HepG2 (cell line): ENCODE data around the gene SLC2A10. TPM values are rescaled to one million over a fixed set of nuclear protein-coding genes. Genes with fewer than 3 reads are reported as not detected.

ENCODE experiments used
- ATAD3A ChIP-seq: sonication (generic); formaldehyde crosslinking; IDR thresholded peaks from 2 replicates; pipeline ENCODE4 v1.4.0; 2020; ENCODE audit warnings: missing genetic modification reagents
- CBX2 ChIP-seq, 2 experiments: fragments of 200-600 bp in 1 of 2; sonication (generic); formaldehyde crosslinking in 1 of 2; IDR thresholded peaks; 2 replicates each; pipeline versions ENCODE4 v1.7.0 to v1.8.1; 2018 to 2022; ENCODE audit warnings: low read depth in 2 of 2, low read length in 1 of 2, mild to moderate bottlenecking in 1 of 2, missing genetic modification reagents in 1 of 2
- EEA1 ChIP-seq: sonication (generic); formaldehyde crosslinking; IDR thresholded peaks from 2 replicates; pipeline ENCODE4 v1.5.1; 2020; ENCODE audit warnings: mild to moderate bottlenecking, missing genetic modification reagents, borderline replicate concordance
- FOXK2 ChIP-seq: fragments of 450-650 bp; IDR thresholded peaks from 2 replicates; pipeline ENCODE4 v1.6.1; 2016
- GLI4 ChIP-seq: sonication (generic); formaldehyde crosslinking; IDR thresholded peaks from 2 replicates; pipeline ENCODE4 v1.5.1; 2020; ENCODE audit warnings: missing genetic modification reagents, mild to moderate bottlenecking, moderate library complexity, borderline replicate concordance
- HMG20B ChIP-seq: conservative IDR thresholded peaks from 2 replicates; pipeline ENCODE4 v1.6.1; 2016; ENCODE audit warnings: missing genetic modification reagents, missing compliant biosample characterization
- HOXA7 ChIP-seq: sonication (generic); formaldehyde crosslinking; IDR thresholded peaks from 2 replicates; pipeline ENCODE4 v1.8.1; 2022; ENCODE audit warnings: mild to moderate bottlenecking, missing genetic modification reagents, moderate library complexity
- KAT7 ChIP-seq: IDR thresholded peaks from 2 replicates; pipeline ENCODE4 v1.6.1; 2018; ENCODE audit warnings: borderline replicate concordance, missing compliant biosample characterization
- KDM5B ChIP-seq: sonication (generic); formaldehyde crosslinking; IDR thresholded peaks from 2 replicates; pipeline ENCODE4 v1.4.0; 2020; ENCODE audit warnings: missing genetic modification reagents, mild to moderate bottlenecking, borderline replicate concordance
- LCORL ChIP-seq, 2 experiments: fragments of 450-650 bp in 1 of 2; sonication (generic) in 1 of 2; formaldehyde crosslinking in 1 of 2; IDR thresholded peaks; 2 replicates each; pipeline versions ENCODE4 v1.5.0 to v1.6.1; 2017 to 2020; ENCODE audit warnings: antibody characterized with exemption in 1 of 2, missing genetic modification reagents in 1 of 2
- MEIS2 ChIP-seq: sonication (generic); formaldehyde crosslinking; IDR thresholded peaks from 2 replicates; pipeline ENCODE4 v1.9.0; 2021; ENCODE audit warnings: mild to moderate bottlenecking, missing genetic modification reagents
- POLR2AphosphoS5 ChIP-seq: IDR thresholded peaks from 2 replicates; pipeline ENCODE4 v1.6.1; 2012; ENCODE audit warnings: low read depth, low read length
- REXO4 ChIP-seq: sonication (generic); formaldehyde crosslinking; IDR thresholded peaks from 2 replicates; pipeline ENCODE4 v1.8.0; 2022; ENCODE audit warnings: missing genetic modification reagents, mild to moderate bottlenecking, borderline replicate concordance
- SIN3B ChIP-seq: fragments of 150-350 bp; IDR thresholded peaks from 2 replicates; pipeline ENCODE4 v1.6.1; 2014; ENCODE audit warnings: low read length
- SP2 ChIP-seq: sonication (generic); formaldehyde crosslinking; IDR thresholded peaks from 2 replicates; pipeline ENCODE4 v1.5.1; 2020; ENCODE audit warnings: mild to moderate bottlenecking, missing genetic modification reagents
- TOE1 ChIP-seq: sonication (generic); formaldehyde crosslinking; IDR thresholded peaks from 2 replicates; pipeline ENCODE4 v1.4.0; 2020; ENCODE audit warnings: mild to moderate bottlenecking, missing genetic modification reagents
- ZBTB20 ChIP-seq: sonication (generic); formaldehyde crosslinking; IDR thresholded peaks from 2 replicates; pipeline ENCODE4 v1.8.1; 2023; ENCODE audit warnings: missing genetic modification reagents, low read depth, mild to moderate bottlenecking, borderline replicate concordance
- ZBTB26 ChIP-seq: IDR thresholded peaks from 2 replicates; pipeline ENCODE4 v1.6.1; 2016; ENCODE audit warnings: missing compliant biosample characterization, missing genetic modification reagents, borderline replicate concordance
- ZMAT3 ChIP-seq: sonication (generic); formaldehyde crosslinking; conservative IDR thresholded peaks from 2 replicates; pipeline ENCODE4 v1.7.0; 2021; ENCODE audit warnings: missing genetic modification reagents
- ZNF317 ChIP-seq: sonication (generic); formaldehyde crosslinking; IDR thresholded peaks from 2 replicates; pipeline ENCODE4 v1.5.0; 2020; ENCODE audit warnings: mild to moderate bottlenecking, missing genetic modification reagents
- ZNF720 ChIP-seq: sonication (generic); formaldehyde crosslinking; IDR thresholded peaks from 2 replicates; pipeline ENCODE4 v1.4.0; 2020; ENCODE audit warnings: missing genetic modification reagents
- ZNF878 ChIP-seq: sonication (generic); formaldehyde crosslinking; IDR thresholded peaks from 2 replicates; pipeline ENCODE4 v1.8.1; 2023; ENCODE audit warnings: mild to moderate bottlenecking, missing genetic modification reagents, moderate library complexity
- polyA plus RNA-seq, 8 experiments: library from polyadenylated mRNA; depleted of rRNA in 3 of 8; stranded (reverse) in 7 of 8; unstranded in 1 of 8; fragments of >200 nt; fragmentation: Illumina TruSeq in 4 of 8; extraction: Trizol in 4 of 8; gene quantifications; 2 replicates each; pipeline versions ENCODE4 v1.2.1 to v1.2.3, GENCODE V29; 2011 to 2016; ENCODE audit warnings: low read depth in 4 of 8, missing spikeins in 1 of 8, mixed read lengths in 1 of 8; ENCODE audit not compliant: insufficient read depth in 1 of 8
- total RNA-seq, 5 experiments: library from RNA; depleted of rRNA; stranded (reverse); fragments of >200 nt; fragmentation: Illumina TruSeq; extraction: Trizol; gene quantifications; 2 replicates each; pipeline ENCODE4 v1.2.3, GENCODE V29; 2016; ENCODE audit warnings: low read depth in 1 of 5
- TF ChIP-seq, protein P1 (sequence below): sonication (generic); formaldehyde crosslinking; IDR thresholded peaks from 2 replicates; pipeline ENCODE4 v1.4.0; 2020; ENCODE audit warnings: missing genetic modification reagents

The SLC2A10 gene
- total and polyA plus RNA-seq, 2 of the 13 experiments (the other 11 are each of a cell fraction or from before 2014, with no cell fraction given), result 16.0 to 18.4 TPM

DNA sequence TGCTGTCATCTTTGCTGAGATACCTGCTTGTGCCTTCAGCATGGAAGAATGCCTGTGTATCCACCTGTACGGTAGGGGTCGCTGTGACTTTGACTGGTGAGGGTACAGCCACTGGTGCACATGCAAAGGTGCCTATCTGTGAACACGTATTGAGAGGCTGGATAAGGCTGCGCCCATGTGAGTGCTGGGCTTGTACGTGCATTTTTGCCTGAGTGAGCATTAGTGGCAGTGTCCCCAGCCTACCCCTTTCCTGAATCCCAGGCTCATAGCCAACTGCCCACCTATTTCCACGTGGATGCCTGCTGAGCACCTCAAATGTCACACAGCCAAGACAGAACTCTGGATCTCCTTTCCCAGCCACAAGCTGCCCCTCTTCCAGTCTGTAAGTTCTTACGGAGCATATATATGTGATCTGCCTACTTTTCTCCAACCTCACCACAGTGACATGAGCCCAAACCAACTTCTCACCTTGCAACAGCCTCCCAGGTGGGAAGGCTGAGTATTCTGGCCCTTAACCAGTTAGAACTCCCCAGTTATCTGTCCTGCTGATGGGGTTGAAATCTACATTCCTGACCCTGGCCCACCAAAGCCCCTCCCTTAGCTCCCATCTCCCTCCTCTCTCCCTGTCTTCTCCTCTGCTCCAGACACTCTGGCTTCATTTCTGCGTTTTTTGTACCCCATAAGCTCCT, 1.1 kb upstream of the SLC2A10 start (continued):
- TF ChIP-seq LCORL (IDR thresholded peaks at IDR 0.05) (no peak), LCORL (CRISPR knock-in tag; IDR thresholded peaks at IDR 0.05) (no peak; the same call in 1 of the 2 replicates), ATAD3A (CRISPR knock-in tag) (no peak), ZNF317 (CRISPR knock-in tag) (0 out of 2 replicates have a peak, but pooled peaks have one; percentile 59), GLI4 (CRISPR knock-in tag) (no peak), ZBTB20 (peak; percentile 63; the same call in 1 of the 2 replicates), SP2 (CRISPR knock-in tag) (no peak), KAT7 (CRISPR knock-in tag) (peak; percentile 91), KDM5B (CRISPR knock-in tag) (peak; percentile 95), HMG20B (peak; percentile 18; the same call in 1 of the 2 replicates), MEIS2 (CRISPR knock-in tag) (no peak), POLR2AphosphoS5 (peak; percentile 88), REXO4 (CRISPR knock-in tag) (no peak), SIN3B (no peak), HOXA7 (CRISPR knock-in tag) (no peak), ZNF878 (CRISPR knock-in tag) (no peak), CBX2 (IDR thresholded peaks at IDR 0.05; ENCODE audit: low read depth, low read length) (no peak), CBX2 (CRISPR knock-in tag; IDR thresholded peaks at IDR 0.05; ENCODE audit: low read depth) (no peak), TOE1 (CRISPR knock-in tag) (no peak), ZNF720 (no peak), FOXK2 (no peak), ZBTB26 (peak; percentile 64; the same call in 1 of the 2 replicates), ZMAT3 (peak; percentile 76; the same call in 1 of the 2 replicates), EEA1 (no peak)
- TF ChIP-seq, protein P1, sequence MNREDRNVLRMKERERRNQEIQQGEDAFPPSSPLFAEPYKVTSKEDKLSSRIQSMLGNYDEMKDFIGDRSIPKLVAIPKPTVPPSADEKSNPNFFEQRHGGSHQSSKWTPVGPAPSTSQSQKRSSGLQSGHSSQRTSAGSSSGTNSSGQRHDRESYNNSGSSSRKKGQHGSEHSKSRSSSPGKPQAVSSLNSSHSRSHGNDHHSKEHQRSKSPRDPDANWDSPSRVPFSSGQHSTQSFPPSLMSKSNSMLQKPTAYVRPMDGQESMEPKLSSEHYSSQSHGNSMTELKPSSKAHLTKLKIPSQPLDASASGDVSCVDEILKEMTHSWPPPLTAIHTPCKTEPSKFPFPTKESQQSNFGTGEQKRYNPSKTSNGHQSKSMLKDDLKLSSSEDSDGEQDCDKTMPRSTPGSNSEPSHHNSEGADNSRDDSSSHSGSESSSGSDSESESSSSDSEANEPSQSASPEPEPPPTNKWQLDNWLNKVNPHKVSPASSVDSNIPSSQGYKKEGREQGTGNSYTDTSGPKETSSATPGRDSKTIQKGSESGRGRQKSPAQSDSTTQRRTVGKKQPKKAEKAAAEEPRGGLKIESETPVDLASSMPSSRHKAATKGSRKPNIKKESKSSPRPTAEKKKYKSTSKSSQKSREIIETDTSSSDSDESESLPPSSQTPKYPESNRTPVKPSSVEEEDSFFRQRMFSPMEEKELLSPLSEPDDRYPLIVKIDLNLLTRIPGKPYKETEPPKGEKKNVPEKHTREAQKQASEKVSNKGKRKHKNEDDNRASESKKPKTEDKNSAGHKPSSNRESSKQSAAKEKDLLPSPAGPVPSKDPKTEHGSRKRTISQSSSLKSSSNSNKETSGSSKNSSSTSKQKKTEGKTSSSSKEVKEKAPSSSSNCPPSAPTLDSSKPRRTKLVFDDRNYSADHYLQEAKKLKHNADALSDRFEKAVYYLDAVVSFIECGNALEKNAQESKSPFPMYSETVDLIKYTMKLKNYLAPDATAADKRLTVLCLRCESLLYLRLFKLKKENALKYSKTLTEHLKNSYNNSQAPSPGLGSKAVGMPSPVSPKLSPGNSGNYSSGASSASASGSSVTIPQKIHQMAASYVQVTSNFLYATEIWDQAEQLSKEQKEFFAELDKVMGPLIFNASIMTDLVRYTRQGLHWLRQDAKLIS (CRISPR knock-in tag), result no peak
